Keratinocyte (primary cell): ENCODE data around the gene ZFYVE9. TPM values are rescaled to one million over a fixed set of nuclear protein-coding genes. Genes with fewer than 3 reads are reported as not detected.

ENCODE experiments used
- DNase-seq: peaks from one replicate; pipeline ENCODE4 v3.0.0-alpha.2; 2011; ENCODE audit warnings: low read depth, missing footprints, low spot score
- FAIRE-seq: peaks from 2 replicates; lab custom pipeline; 2011; peaks lifted over from hg19 to GRCh38; lab: Jason Lieb, UNC
- H2AFZ ChIP-seq: 2 replicates; pipeline ENCODE4 v1.6.0; 2012; ENCODE audit warnings: low read length, control low read depth, inconsistent platforms; ENCODE audit not compliant: control insufficient read depth
- H3K27ac ChIP-seq: 2 replicates; pipeline ENCODE4 v1.5.1; 2011; ENCODE audit warnings: low read length; ENCODE audit not compliant: control insufficient read depth, insufficient read depth
- H3K27me3 ChIP-seq: 3 replicates; pipeline ENCODE4 v1.6.0; 2011; ENCODE audit warnings: low read length; ENCODE audit not compliant: control insufficient read depth, insufficient read depth; ENCODE audit errors: extremely low read depth
- H3K36me3 ChIP-seq, 2 experiments: 2 replicates in 1 of 2; 3 replicates in 1 of 2; pipeline ENCODE4 v1.5.1; 2011; ENCODE audit warnings: low read length in 2 of 2, mild to moderate bottlenecking in 1 of 2; ENCODE audit not compliant: control insufficient read depth in 2 of 2, insufficient read depth in 2 of 2; ENCODE audit errors: extremely low read depth in 1 of 2
- H3K4me1 ChIP-seq: 3 replicates; pipeline ENCODE4 v1.5.1; 2011; ENCODE audit warnings: low read length; ENCODE audit not compliant: control insufficient read depth, insufficient read depth; ENCODE audit errors: extremely low read depth
- H3K4me2 ChIP-seq: 3 replicates; pipeline ENCODE4 v1.6.0; 2011; ENCODE audit warnings: low read depth, low read length; ENCODE audit not compliant: control insufficient read depth, insufficient read depth; ENCODE audit errors: extremely low read depth
- H3K4me3 ChIP-seq, 3 experiments: fragments of 200-600 bp in 1 of 3; sonication (generic) in 1 of 3; 2 replicates in 2 of 3; 3 replicates in 1 of 3; pipeline ENCODE4 v1.5.1; 2011 to 2016; ENCODE audit warnings: low read length in 3 of 3, mild to moderate bottlenecking in 3 of 3, control low read depth in 2 of 3, inconsistent platforms in 1 of 3, low read depth in 1 of 3, mixed read lengths in 1 of 3, mixed run types in 1 of 3, moderate library complexity in 1 of 3; ENCODE audit not compliant: control insufficient read depth in 2 of 3, insufficient read depth in 2 of 3; ENCODE audit errors: extremely low read depth in 1 of 3
- H3K79me2 ChIP-seq: 2 replicates; pipeline ENCODE4 v1.6.0; 2012; ENCODE audit warnings: low read length; ENCODE audit not compliant: control insufficient read depth, insufficient read depth
- H3K9ac ChIP-seq: 3 replicates; pipeline ENCODE4 v1.6.0; 2011; ENCODE audit warnings: low read length; ENCODE audit not compliant: control insufficient read depth, insufficient read depth; ENCODE audit errors: extremely low read depth
- H3K9me1 ChIP-seq: 3 replicates; pipeline ENCODE4 v1.6.0; 2011; ENCODE audit warnings: low read length; ENCODE audit not compliant: control insufficient read depth, insufficient read depth; ENCODE audit errors: extremely low read depth
- H3K9me3 ChIP-seq: 2 replicates; pipeline ENCODE4 v1.5.1; 2012; ENCODE audit warnings: low read depth, low read length; ENCODE audit not compliant: control insufficient read depth
- H4K20me1 ChIP-seq: 3 replicates; pipeline ENCODE4 v1.6.0; 2011; ENCODE audit warnings: low read length; ENCODE audit not compliant: control insufficient read depth, insufficient read depth; ENCODE audit errors: extremely low read depth
- EZH2 ChIP-seq: IDR thresholded peaks from one replicate; pipeline ENCODE4 v1.6.1; 2012; ENCODE audit warnings: inconsistent platforms, mild to moderate bottlenecking, low read length, moderate library complexity
- dilution Hi-C: fragments of 300-500 bp; cut with MboI; formaldehyde crosslinking; loops from one replicate; pipeline ENCODE4 v1.7.0; 2020; ENCODE audit warnings: low sequenced_read_pairs; ENCODE audit not compliant: extremely low pct_ligation_motif_present
- polyA plus RNA-seq, 5 experiments: library from polyadenylated mRNA; depleted of rRNA in 3 of 5; stranded (reverse) in 3 of 5; stranded (forward) in 1 of 5; unstranded in 1 of 5; fragments of >200 nt; gene quantifications; 1 replicate in 1 of 5; 2 replicates in 3 of 5; 3 replicates in 1 of 5; pipeline versions ENCODE4 v1.2.1 to v1.2.3, GENCODE V29; 2011 to 2012; ENCODE audit warnings: missing spikeins in 2 of 5, low read depth in 1 of 5, low replicate concordance in 1 of 5
- TF ChIP-seq, protein P1 (sequence below), 3 experiments: IDR thresholded peaks in 1 of 3; conservative IDR thresholded peaks in 1 of 3; optimal IDR thresholded peaks in 1 of 3; 2 replicates in 2 of 3; 3 replicates in 1 of 3; pipeline versions ENCODE3 to v1.5.1; 2011; ENCODE audit warnings: low read length in 3 of 3, mild to moderate bottlenecking in 3 of 3, moderate library complexity in 2 of 3, control low read depth in 1 of 3, inconsistent platforms in 1 of 3; ENCODE audit not compliant: insufficient read depth in 2 of 3; ENCODE audit errors: extremely low read depth in 1 of 3

Gene ZFYVE9
- polyA plus RNA-seq, 1 donor (not counting 4 experiments of a cell fraction or from before 2014, with no cell fraction given) = 27.7 TPM

- H3K9me1 ChIP-seq = no peaks in the 10 kb centered on the region
- H3K4me1 ChIP-seq = no peaks in the 10 kb centered on the region
- H3K9me3 ChIP-seq = no peaks in the 10 kb centered on the region
- no peak overlapping the region for H2AFZ ChIP-seq
- H3K9ac ChIP-seq = no peak overlapping the region
- H3K27me3 ChIP-seq = no peaks in the 10 kb centered on the region
- FAIRE-seq (no peak), DNase-seq (no peak)
- H3K4me3 ChIP-seq = no peak overlapping the region
- TF ChIP-seq, protein P1, sequence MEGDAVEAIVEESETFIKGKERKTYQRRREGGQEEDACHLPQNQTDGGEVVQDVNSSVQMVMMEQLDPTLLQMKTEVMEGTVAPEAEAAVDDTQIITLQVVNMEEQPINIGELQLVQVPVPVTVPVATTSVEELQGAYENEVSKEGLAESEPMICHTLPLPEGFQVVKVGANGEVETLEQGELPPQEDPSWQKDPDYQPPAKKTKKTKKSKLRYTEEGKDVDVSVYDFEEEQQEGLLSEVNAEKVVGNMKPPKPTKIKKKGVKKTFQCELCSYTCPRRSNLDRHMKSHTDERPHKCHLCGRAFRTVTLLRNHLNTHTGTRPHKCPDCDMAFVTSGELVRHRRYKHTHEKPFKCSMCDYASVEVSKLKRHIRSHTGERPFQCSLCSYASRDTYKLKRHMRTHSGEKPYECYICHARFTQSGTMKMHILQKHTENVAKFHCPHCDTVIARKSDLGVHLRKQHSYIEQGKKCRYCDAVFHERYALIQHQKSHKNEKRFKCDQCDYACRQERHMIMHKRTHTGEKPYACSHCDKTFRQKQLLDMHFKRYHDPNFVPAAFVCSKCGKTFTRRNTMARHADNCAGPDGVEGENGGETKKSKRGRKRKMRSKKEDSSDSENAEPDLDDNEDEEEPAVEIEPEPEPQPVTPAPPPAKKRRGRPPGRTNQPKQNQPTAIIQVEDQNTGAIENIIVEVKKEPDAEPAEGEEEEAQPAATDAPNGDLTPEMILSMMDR (optimal IDR thresholded peaks at IDR 0.05 in 1 of 3, IDR thresholded peaks at IDR 0.05 in 1 of 3, conservative IDR thresholded peaks at IDR 0.05 in 1 of 3; ENCODE audit: extremely low read depth in 1 of 3, insufficient read depth in 2 of 3, low read length in 3 of 3) = no peak
- no peak for TF ChIP-seq EZH2
- dilution Hi-C loops = no loop called here
- no peak overlapping the region for H3K4me2 ChIP-seq
- H3K36me3 ChIP-seq = peaks cover 51 to 58% of the 10 kb centered on the region in 2 experiments
- no peaks in the 10 kb centered on the region for H4K20me1 ChIP-seq
- no peak overlapping the region for H3K27ac ChIP-seq
- H3K79me2 ChIP-seq = no peaks in the 10 kb centered on the region
Measured at GRCh38 chr1:52355436-52355835, 213.5 kb downstream of the ZFYVE9 start.

- H4K20me1 ChIP-seq = no peaks in the 10 kb centered on the region
- H2AFZ ChIP-seq = no peak overlapping the region
- no peaks in the 10 kb centered on the region for H3K4me1 ChIP-seq
- H3K27ac ChIP-seq = no peak overlapping the region
- dilution Hi-C loops = no loop called here
- TF ChIP-seq, protein P1 (optimal IDR thresholded peaks at IDR 0.05 in 1 of 3, IDR thresholded peaks at IDR 0.05 in 1 of 3, conservative IDR thresholded peaks at IDR 0.05 in 1 of 3; ENCODE audit: extremely low read depth in 1 of 3, insufficient read depth in 2 of 3, low read length in 3 of 3) = no peak
- no peak for TF ChIP-seq EZH2
- no peak overlapping the region for H3K4me2 ChIP-seq
- H3K9ac ChIP-seq = no peak overlapping the region
- H3K27me3 ChIP-seq = no peaks in the 10 kb centered on the region
- no peak overlapping the region for H3K4me3 ChIP-seq
- H3K79me2 ChIP-seq = no peaks in the 10 kb centered on the region
- no peaks in the 10 kb centered on the region for H3K9me3 ChIP-seq
- H3K36me3 ChIP-seq = peaks cover 52 to 63% of the 10 kb centered on the region in 2 experiments
- FAIRE-seq (no peak), DNase-seq (no peak)
- no peaks in the 10 kb centered on the region for H3K9me1 ChIP-seq
Measured at GRCh38 chr1:52355847-52356505, 214.1 kb downstream of the ZFYVE9 start.
